Tibial artery (tissue), 4 donors: ENCODE results near the gene NDST3.

Experiments used
- DNase-seq, 2 donors: peaks; one replicate each; pipeline ENCODE4 v3.0.0-alpha.2; 2019
- H3K27ac ChIP-seq, 2 donors: fragments of 200-600 bp; sonication (generic) in 1 of 2; 1 replicate in 1 of 2; 2 replicates in 1 of 2; pipeline ENCODE4 v1.5.1; 2018 to 2019; ENCODE audit warnings: mild to moderate bottlenecking in 1 of 2
- H3K27me3 ChIP-seq, 2 donors: fragments of 200-600 bp; sonication (generic) in 1 of 2; one replicate each; pipeline versions ENCODE4 v1.5.1 to v1.6.0; 2016 to 2019
- H3K36me3 ChIP-seq, 3 donors: fragments of 200-600 bp; sonication (generic) in 2 of 3; one replicate each; pipeline ENCODE4 v1.5.1; 2016 to 2019; ENCODE audit warnings: mild to moderate bottlenecking in 2 of 3
- H3K4me1 ChIP-seq, 4 donors: fragments of 200-600 bp; sonication (generic) in 2 of 4; 1 replicate in 3 of 4; 2 replicates in 1 of 4; pipeline ENCODE4 v1.5.1; 2016 to 2019
- H3K4me3 ChIP-seq, 2 donors: fragments of 200-600 bp; sonication (generic) in 1 of 2; 1 replicate in 1 of 2; 2 replicates in 1 of 2; pipeline ENCODE4 v1.5.1; 2018 to 2019; ENCODE audit warnings: mild to moderate bottlenecking in 2 of 2
- H3K9me3 ChIP-seq, 3 donors: fragments of 200-600 bp; sonication (generic) in 1 of 3; one replicate each; pipeline ENCODE4 v1.5.1; 2016 to 2019
- intact Hi-C: fragments of 100-400 bp; cut with DNase I; formaldehyde crosslinking; loops from one replicate; pipeline ENCODE4 v1.15.0; 2023; ENCODE audit warnings: low total_unique reads
- TF ChIP-seq, protein P1 (sequence below), 2 experiments: fragments of 200-600 bp in 1 of 2; fragments of 450-650 bp in 1 of 2; IDR thresholded peaks; one replicate each; pipeline ENCODE4 v1.5.1; 2017 to 2019; ENCODE audit warnings: antibody characterized with exemption in 2 of 2, mild to moderate bottlenecking in 1 of 2, moderate library complexity in 1 of 2

Gene NDST3

GRCh38 chr4:118034053-118034785 is at the start of gene NDST3:
NDST3 (plus strand) TSS chr4:118034486; CDS start chr4:118053911, 19,425 bp downstream.
- Histone ChIP-seq H3K27ac (no peak within 1 kb of the TSS), H3K9me3 (no peaks in the 10 kb centered on the region), H3K4me3 (peak within 1 kb of the TSS; percentile 49 to 51), H3K27me3 (peaks cover 0 to 11% of the 10 kb centered on the region in 2 donors), H3K4me1 (peaks cover 0 to 14% (median 11%) of the 10 kb centered on the region in 4 donors), H3K36me3 (no peaks in the 10 kb centered on the region)
- peak; percentile 26 to 67 for DNase-seq
- TF ChIP-seq, protein P1, sequence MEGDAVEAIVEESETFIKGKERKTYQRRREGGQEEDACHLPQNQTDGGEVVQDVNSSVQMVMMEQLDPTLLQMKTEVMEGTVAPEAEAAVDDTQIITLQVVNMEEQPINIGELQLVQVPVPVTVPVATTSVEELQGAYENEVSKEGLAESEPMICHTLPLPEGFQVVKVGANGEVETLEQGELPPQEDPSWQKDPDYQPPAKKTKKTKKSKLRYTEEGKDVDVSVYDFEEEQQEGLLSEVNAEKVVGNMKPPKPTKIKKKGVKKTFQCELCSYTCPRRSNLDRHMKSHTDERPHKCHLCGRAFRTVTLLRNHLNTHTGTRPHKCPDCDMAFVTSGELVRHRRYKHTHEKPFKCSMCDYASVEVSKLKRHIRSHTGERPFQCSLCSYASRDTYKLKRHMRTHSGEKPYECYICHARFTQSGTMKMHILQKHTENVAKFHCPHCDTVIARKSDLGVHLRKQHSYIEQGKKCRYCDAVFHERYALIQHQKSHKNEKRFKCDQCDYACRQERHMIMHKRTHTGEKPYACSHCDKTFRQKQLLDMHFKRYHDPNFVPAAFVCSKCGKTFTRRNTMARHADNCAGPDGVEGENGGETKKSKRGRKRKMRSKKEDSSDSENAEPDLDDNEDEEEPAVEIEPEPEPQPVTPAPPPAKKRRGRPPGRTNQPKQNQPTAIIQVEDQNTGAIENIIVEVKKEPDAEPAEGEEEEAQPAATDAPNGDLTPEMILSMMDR (IDR thresholded peaks at IDR 0.05): peak in 1 of 2 experiments; percentile 42
- intact Hi-C loops: no loop called here

DNA sequence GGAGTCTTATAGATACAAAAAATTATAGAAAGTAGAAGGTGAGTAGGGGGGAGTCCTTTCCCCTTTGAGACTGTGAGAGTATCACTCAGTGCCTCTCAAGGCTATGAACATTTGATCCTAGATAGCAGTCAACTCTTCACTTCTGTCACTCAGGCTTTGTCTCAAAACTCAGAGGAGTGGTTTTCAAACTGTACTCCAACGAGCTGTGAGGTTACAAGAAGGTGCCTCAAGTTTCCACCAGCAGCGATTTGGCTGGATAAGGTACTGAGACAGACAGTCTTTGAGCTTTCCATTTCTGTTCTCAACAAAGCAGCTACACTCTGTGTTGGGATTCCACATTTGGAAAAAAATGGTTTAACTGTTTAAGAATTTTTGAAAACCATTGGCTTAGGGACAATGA is 48.0 kb upstream of the NDST3 start:
- H3K27me3 ChIP-seq: no peaks in the 10 kb centered on the region
- no peaks in the 10 kb centered on the region for H3K4me1 ChIP-seq
- H3K9me3 ChIP-seq: no peaks in the 10 kb centered on the region
- no peaks in the 10 kb centered on the region for H3K36me3 ChIP-seq
- no peak overlapping the region for H3K27ac ChIP-seq
- TF ChIP-seq, protein P1 (IDR thresholded peaks at IDR 0.05): no peak
- H3K4me3 ChIP-seq: no peak overlapping the region
- intact Hi-C loops: no loop called here
- DNase-seq: no peak

- intact Hi-C loops: no loop called here
- TF ChIP-seq, protein P1 (IDR thresholded peaks at IDR 0.05): no peak
- no peak for DNase-seq
- Histone ChIP-seq H3K9me3 (no peaks in the 10 kb centered on the region), H3K27me3 (no peaks in the 10 kb centered on the region), H3K27ac (no peak overlapping the region), H3K36me3 (no peaks in the 10 kb centered on the region), H3K4me1 (no peaks in the 10 kb centered on the region), H3K4me3 (no peak overlapping the region)
These were observed 46.8 kb upstream of the NDST3 start for GRCh38 chr4:117987464-117987863.

GRCh38 chr4:117996891-117997290 is 37.4 kb upstream of the NDST3 start:
- no peak for DNase-seq
- intact Hi-C loops: no loop called here
- no peak overlapping the region for H3K27ac ChIP-seq

GRCh38 chr4:118004088-118004487 is 30.2 kb upstream of the NDST3 start:
- TF ChIP-seq, protein P1 (IDR thresholded peaks at IDR 0.05): no peak
- no peak for DNase-seq
- H3K36me3 ChIP-seq: no peaks in the 10 kb centered on the region
- no peak overlapping the region for H3K4me3 ChIP-seq
- H3K27me3 ChIP-seq: no peaks in the 10 kb centered on the region
- H3K9me3 ChIP-seq: no peaks in the 10 kb centered on the region
- no peaks in the 10 kb centered on the region for H3K4me1 ChIP-seq
- no peak overlapping the region for H3K27ac ChIP-seq
- intact Hi-C loops: no loop called here

More at GRCh38 chr4:117996891-117997290, 37.4 kb upstream of the NDST3 start:
- Histone ChIP-seq H3K27me3 (no peaks in the 10 kb centered on the region), H3K9me3 (no peaks in the 10 kb centered on the region), H3K4me3 (no peak overlapping the region), H3K36me3 (no peaks in the 10 kb centered on the region), H3K4me1 (no peaks in the 10 kb centered on the region)
- TF ChIP-seq, protein P1 (IDR thresholded peaks at IDR 0.05): no peak
